Left lung (tissue), 8 donors: ENCODE measurements around the gene INHBE. TPM values are rescaled to one million over a fixed set of nuclear protein-coding genes. Genes with fewer than 3 reads are reported as not detected.

Source experiments
- polyA plus RNA-seq, 6 donors: library from polyadenylated mRNA; unstranded; fragments of 120-200 nt; gene quantifications; one replicate each; pipeline ENCODE4 v1.2.1, GENCODE V29; 2013; ENCODE audit not compliant: insufficient read length in 6 of 6
- total RNA-seq, 2 donors: library from RNA; stranded (reverse); fragmentation: NEBNext Ultra II Directional; extraction: Animal tissue kit (Norgen Biotek cat#: 25700); gene quantifications; one replicate each; pipeline ENCODE4 v1.2.1, GENCODE V29; 2021
- donor health status: DM: no; HTN: yes; CAD: no.
- donor health status: DM: no; HTN: no; CAD: no.

INHBE gene
- total and polyA plus RNA-seq, 8 donors, result 0.52 to 1.4 (median 0.77) TPM; not detected in 1

Other genes starting within 250 kb of the INHBE start
- 1 to 10 TPM in 1 of 2 donors, under 1 TPM in 1; 0.93 to 1.0 TPM for gene NXPH4, start 238.5 kb upstream of the INHBE start, total RNA-seq
- 1 to 10 TPM in 4 of 6 donors, under 1 TPM in 2; 0.67 to 1.7 (median 1.4) TPM for gene NXPH4, start 238.5 kb upstream of the INHBE start, polyA plus RNA-seq
- gene SHMT2, start 225.6 kb upstream of the INHBE start, total RNA-seq, result 100 to 1,000 TPM in 1 of 2 donors, 10 to 100 TPM in 1; 64.7 to 116 TPM
- gene SHMT2, start 225.6 kb upstream of the INHBE start, polyA plus RNA-seq, result 10 to 100 TPM; 65.8 to 82.4 (median 75.6) TPM
- gene STAC3, start 204.1 kb upstream of the INHBE start, total RNA-seq, result 1 to 10 TPM; 3.4 to 5.0 TPM
- gene STAC3, start 204.1 kb upstream of the INHBE start, polyA plus RNA-seq, result 1 to 10 TPM; 2.9 to 5.1 (median 3.4) TPM
- 10 to 100 TPM; 52.4 to 62.5 TPM for gene R3HDM2, start 24.3 kb upstream of the INHBE start, total RNA-seq
- gene R3HDM2, start 24.3 kb upstream of the INHBE start, polyA plus RNA-seq, result 10 to 100 TPM; 66.5 to 92.3 (median 83.8) TPM
- not detected for gene INHBC, start 20.5 kb upstream of the INHBE start, total RNA-seq
- under 1 TPM in 5 of 6 donors, not detected in 1; 0.16 to 0.29 (median 0.24) TPM for gene INHBC, start 20.5 kb upstream of the INHBE start, polyA plus RNA-seq
- gene GLI1, start 4.5 kb downstream of the INHBE start, total RNA-seq, result 1 to 10 TPM; 1.9 to 7.2 TPM
- 10 to 100 TPM; 27.7 to 38.3 (median 33.0) TPM for gene GLI1, start 4.5 kb downstream of the INHBE start, polyA plus RNA-seq
- gene ARHGAP9, start 24.6 kb downstream of the INHBE start, total RNA-seq, result 100 to 1,000 TPM in 1 of 2 donors, 10 to 100 TPM in 1; 24.2 to 125 TPM
- gene ARHGAP9, start 24.6 kb downstream of the INHBE start, polyA plus RNA-seq, result 1 to 10 TPM; 4.4 to 6.4 (median 5.2) TPM
- 100 to 1,000 TPM; 113 to 168 TPM for gene MARS1, start 32.8 kb downstream of the INHBE start, total RNA-seq
- 100 to 1,000 TPM in 3 of 6 donors, 10 to 100 TPM in 3; 92.5 to 153 (median 103) TPM for gene MARS1, start 32.8 kb downstream of the INHBE start, polyA plus RNA-seq
- 10 to 100 TPM; 18.3 to 27.2 TPM for gene DDIT3, start 65.2 kb downstream of the INHBE start, total RNA-seq
- 10 to 100 TPM; 16.4 to 29.4 (median 19.3) TPM for gene DDIT3, start 65.2 kb downstream of the INHBE start, polyA plus RNA-seq
- gene MBD6, start 67.5 kb downstream of the INHBE start, total RNA-seq, result 100 to 1,000 TPM in 1 of 2 donors, 10 to 100 TPM in 1; 69.1 to 111 TPM
- gene MBD6, start 67.5 kb downstream of the INHBE start, polyA plus RNA-seq, result 10 to 100 TPM; 61.3 to 84.6 (median 73.2) TPM
- gene DCTN2, start 91.9 kb downstream of the INHBE start, total RNA-seq, result 100 to 1,000 TPM; 104 to 111 TPM
- 100 to 1,000 TPM; 150 to 162 (median 156) TPM for gene DCTN2, start 91.9 kb downstream of the INHBE start, polyA plus RNA-seq
- under 1 TPM; 0.38 to 0.50 TPM for gene KIF5A, start 94.7 kb downstream of the INHBE start, total RNA-seq
- gene KIF5A, start 94.7 kb downstream of the INHBE start, polyA plus RNA-seq, result 1 to 10 TPM; 4.3 to 6.5 (median 5.4) TPM
- gene PIP4K2C, start 135.9 kb downstream of the INHBE start, total RNA-seq, result 10 to 100 TPM; 43.4 to 44.1 TPM
- gene PIP4K2C, start 135.9 kb downstream of the INHBE start, polyA plus RNA-seq, result 10 to 100 TPM; 17.0 to 22.2 (median 21.3) TPM
- gene DTX3, start 149.5 kb downstream of the INHBE start, total RNA-seq, result 10 to 100 TPM; 20.1 to 30.4 TPM
- 10 to 100 TPM; 51.3 to 64.8 (median 57.2) TPM for gene DTX3, start 149.5 kb downstream of the INHBE start, polyA plus RNA-seq
- gene ARHGEF25, start 156.1 kb downstream of the INHBE start, total RNA-seq, result 10 to 100 TPM; 16.5 to 20.0 TPM
- 10 to 100 TPM; 45.1 to 53.4 (median 46.4) TPM for gene ARHGEF25, start 156.1 kb downstream of the INHBE start, polyA plus RNA-seq
- 1 to 10 TPM; 2.0 to 3.8 TPM for gene B4GALNT1, start 177.9 kb downstream of the INHBE start, total RNA-seq
- gene B4GALNT1, start 177.9 kb downstream of the INHBE start, polyA plus RNA-seq, result 1 to 10 TPM in 5 of 6 donors, under 1 TPM in 1; 0.78 to 1.8 (median 1.3) TPM
- 100 to 1,000 TPM; 282 to 321 TPM for gene OS9, start 238.8 kb downstream of the INHBE start, total RNA-seq
- 100 to 1,000 TPM; 200 to 228 (median 219) TPM for gene OS9, start 238.8 kb downstream of the INHBE start, polyA plus RNA-seq